Renal cortical epithelial cell (primary cell): ENCODE data around the gene CCL7. TPM values are rescaled to one million over a fixed set of nuclear protein-coding genes. Genes with fewer than 3 reads are reported as not detected.

Source experiments
- total RNA-seq: library from RNA; depleted of rRNA; stranded (reverse); fragments of >200 nt; gene quantifications from 2 replicates; pipeline ENCODE4 v1.2.3, GENCODE V29; 2014

CCL7 gene
- total RNA-seq, 1 donor from 2014 or later = not detected

Other genes with a start within 250 kb of the CCL7 start
- 29.2 and 148 TPM in 2 replicates for gene CCL2, start 14.9 kb upstream of the CCL7 start, total RNA-seq
- not detected in 2 replicates for gene CCL11, start 15.5 kb downstream of the CCL7 start, total RNA-seq
- gene CCL8, start 49.2 kb downstream of the CCL7 start, total RNA-seq = not detected in 2 replicates
- gene CCL13, start 86.3 kb downstream of the CCL7 start, total RNA-seq = not detected in 2 replicates
- not detected in 2 replicates for gene CCL1, start 93.0 kb downstream of the CCL7 start, total RNA-seq